Ecto neural progenitor cell (in vitro differentiated cells): ENCODE data around the gene SHISA6.
A peak's percentile ranks its signal among the peaks of the same experiment; 100 is the strongest.

Source experiments
- DNase-seq: peaks from one replicate; pipeline ENCODE4 v3.0.0-alpha.2; 2018; ENCODE audit warnings: low spot score

The SHISA6 gene

GRCh38 chr17:11240841-11241610, at the start of gene SHISA6:
SHISA6 (plus strand) TSS chr17:11241213.
- peak; percentile 80 for DNase-seq

DNA sequence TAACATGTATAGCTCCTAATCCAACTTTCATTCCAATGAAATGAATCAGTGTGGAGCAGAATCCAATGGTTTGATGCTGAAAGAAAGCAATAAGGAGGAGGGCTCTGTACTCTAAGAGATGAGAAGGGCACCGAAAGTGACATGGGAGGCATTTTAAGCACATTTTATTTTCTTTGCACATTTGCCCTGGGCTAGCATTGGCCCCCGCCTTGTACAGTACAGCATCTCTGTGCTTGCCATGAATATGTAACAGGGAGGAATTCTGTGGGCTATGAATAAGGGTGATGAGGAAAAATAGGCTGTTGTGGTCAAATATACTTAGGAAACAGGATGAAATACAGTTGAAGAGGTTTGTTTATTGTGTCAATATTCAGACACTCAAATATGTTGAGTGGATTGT, 45.2 kb upstream of the SHISA6 start:
- DNase-seq = no peak

- no peak for DNase-seq
Measured at GRCh38 chr17:11204991-11205390, 36.0 kb upstream of the SHISA6 start.

DNA sequence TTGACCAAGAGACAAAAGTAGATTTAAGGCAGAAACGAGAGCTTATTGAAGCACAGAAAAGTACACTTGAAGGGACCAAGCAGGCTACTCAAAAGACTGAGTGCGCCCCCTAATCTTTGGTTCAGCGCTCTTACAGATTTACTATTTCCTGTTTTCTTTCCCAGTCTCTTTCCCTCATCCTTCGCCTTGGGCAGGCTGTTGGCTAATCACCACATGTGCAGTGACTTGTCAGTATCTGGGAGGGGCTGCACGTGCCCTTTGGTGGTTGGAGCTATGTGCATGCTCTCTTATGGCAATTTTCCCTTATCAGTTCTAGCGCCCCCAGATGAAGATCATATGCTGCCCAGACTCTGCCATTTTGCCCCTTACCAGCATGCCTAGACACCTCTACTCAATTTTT, 35.4 kb upstream of the SHISA6 start:
- no peak for DNase-seq

GRCh38 chr17:11209906-11210305, 31.1 kb upstream of the SHISA6 start:
- DNase-seq = no peak

- no peak for DNase-seq
Measured at GRCh38 chr17:11212792-11213191, 28.2 kb upstream of the SHISA6 start.

GRCh38 chr17:11216976-11217375, 24.0 kb upstream of the SHISA6 start:
- no peak for DNase-seq

DNA sequence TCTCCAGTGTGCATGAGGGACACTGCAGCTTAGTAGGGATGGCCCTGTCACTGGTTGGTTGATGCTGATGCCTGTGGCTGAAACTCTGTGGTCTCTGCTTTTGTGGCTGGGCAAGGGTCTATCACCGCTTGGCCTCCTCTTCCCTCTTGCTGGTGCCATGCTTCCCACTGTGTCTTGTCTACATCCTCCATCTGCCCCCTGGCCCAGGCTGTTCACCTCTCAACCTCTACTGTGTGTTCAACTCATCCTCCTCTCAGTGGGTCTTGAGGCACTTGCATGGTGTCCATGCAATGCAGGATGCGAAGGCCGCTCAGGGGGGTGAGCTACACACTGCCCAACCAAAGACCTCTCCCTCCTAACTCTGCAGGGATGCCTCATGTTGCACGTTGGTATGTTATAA, 19.8 kb upstream of the SHISA6 start:
- no peak for DNase-seq

DNA sequence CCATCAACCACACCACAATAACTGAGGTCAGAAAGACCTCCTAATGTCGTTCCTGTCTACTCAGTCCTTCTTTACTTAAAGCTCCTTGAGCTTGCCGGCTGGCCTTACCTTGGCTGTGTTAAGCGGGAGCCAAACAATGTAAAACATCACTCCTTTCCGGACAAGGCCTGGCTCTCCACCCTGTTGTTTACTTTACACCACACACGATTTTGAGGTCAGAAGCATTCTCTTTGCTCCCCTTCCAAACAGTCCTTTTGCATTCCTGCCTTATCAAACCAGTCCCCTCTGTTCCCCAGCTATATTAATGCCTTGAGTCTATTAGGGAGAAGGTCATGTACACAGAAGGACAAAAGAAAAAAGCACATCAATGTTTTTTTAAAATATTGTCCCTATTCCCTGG, 19.3 kb upstream of the SHISA6 start:
- no peak for DNase-seq

DNA sequence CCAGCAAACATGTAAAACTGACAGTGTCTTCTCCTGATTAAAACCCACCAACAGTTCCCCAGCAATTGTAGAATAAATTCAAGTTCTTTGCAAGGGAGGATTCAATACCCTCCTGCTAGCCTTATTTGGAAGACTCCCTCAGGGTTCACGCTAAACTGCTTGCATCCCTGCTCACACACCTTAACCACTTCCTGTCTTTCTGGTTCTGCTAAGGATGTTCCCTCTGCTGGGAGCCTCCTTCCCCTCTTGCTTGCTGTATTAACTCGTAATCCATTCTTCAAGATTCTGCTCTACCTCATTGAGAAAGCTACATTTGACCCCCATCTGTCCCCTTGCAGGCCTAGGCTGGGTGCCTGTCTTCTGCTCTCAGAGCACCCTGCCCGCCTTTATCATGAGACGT, 2.3 kb upstream of the SHISA6 start:
- DNase-seq = no peak

GRCh38 chr17:11239379-11239970, 1.5 kb upstream of the SHISA6 start:
- no peak for DNase-seq

- peak; percentile 80 for DNase-seq
Measured at GRCh38 chr17:11240041-11240840, 772 bp upstream of the SHISA6 start.

DNA sequence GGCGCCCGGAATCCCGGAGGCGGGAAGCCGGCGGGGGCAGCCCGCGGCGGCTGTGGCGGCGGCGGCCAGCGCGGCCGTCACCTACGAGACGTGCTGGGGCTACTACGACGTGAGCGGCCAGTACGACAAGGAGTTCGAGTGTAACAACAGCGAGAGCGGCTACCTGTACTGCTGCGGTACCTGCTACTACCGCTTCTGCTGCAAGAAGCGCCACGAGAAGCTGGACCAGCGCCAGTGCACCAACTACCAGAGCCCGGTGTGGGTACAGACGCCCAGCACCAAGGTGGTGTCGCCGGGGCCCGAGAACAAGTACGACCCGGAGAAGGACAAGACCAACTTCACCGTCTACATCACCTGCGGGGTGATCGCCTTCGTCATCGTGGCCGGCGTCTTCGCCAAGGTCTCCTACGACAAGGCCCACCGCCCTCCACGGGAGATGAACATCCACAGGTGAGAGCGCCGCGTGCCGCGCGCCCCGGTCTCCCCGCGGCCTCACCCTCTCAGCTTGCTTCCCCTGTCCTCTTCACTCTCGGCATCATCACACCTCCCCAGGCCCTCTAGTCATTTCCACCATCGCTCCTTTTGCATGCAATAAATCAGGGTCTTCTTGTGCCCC, 706 bp downstream of the SHISA6 start:
- DNase-seq = peak; percentile 63

GRCh38 chr17:11242411-11242810, 1.4 kb downstream of the SHISA6 start:
- DNase-seq = no peak

DNA sequence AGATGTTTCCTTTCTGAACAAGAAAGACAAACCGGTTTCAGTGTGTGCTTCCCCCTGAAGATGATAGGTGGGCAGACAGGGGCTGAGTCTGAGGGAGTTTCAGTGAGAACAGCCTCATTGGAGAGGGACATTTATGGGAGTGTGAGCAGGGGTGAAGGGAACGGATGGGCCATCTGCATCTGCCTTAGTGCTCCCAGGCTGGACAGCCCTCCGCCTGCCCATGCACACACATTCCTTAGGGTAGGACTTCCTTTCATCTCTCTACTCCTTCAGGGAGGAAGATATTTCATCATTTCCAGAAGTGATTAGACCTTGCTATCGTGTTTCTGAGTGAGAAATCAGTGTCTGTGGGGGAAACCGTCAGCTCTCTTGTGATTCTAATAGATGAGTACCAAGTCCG, 3.8 kb downstream of the SHISA6 start:
- no peak for DNase-seq

- DNase-seq = no peak
Measured at GRCh38 chr17:11245187-11245586, 4.2 kb downstream of the SHISA6 start.

DNA sequence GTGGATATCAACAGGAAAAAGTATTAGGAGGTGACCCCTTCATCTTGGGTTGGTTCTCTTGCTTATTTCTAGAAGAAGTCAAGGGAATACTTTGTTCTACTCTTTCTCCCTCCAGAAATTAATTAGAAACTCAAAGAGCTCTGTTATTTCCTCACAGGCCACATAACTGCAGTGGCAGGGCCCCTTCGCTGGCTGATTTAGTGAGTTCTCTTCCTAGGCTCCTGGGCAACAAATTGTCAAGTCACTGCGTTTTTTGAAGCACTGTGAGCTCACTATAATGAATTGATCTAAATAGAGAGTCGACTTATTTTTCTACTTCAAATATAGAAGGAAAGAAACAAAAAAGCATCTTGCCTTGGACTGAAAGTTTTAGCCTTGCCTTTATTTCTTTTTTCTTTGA, 4.8 kb downstream of the SHISA6 start:
- no peak for DNase-seq

DNA sequence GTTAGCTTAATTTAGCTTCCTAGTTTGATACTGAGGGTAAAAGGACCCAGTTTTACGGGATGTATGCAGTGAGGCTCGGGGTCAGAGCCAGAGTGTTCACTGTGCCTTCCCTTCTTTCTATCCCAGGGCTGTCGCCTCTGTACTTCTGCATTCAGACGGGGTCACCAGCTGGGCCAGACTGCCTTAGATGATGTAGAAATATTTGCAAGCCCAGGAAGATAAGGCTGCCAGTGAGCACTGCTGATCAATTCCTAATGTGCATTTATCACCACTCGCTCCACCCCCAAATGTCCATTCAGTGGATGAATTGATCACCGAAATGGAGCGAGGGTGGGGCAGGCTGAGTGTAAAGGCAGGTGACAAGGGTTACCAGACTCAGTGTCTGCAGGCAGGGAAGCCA, 9.1 kb downstream of the SHISA6 start:
- no peak for DNase-seq

GRCh38 chr17:11251561-11252107, 10.6 kb downstream of the SHISA6 start:
- no peak for DNase-seq

DNA sequence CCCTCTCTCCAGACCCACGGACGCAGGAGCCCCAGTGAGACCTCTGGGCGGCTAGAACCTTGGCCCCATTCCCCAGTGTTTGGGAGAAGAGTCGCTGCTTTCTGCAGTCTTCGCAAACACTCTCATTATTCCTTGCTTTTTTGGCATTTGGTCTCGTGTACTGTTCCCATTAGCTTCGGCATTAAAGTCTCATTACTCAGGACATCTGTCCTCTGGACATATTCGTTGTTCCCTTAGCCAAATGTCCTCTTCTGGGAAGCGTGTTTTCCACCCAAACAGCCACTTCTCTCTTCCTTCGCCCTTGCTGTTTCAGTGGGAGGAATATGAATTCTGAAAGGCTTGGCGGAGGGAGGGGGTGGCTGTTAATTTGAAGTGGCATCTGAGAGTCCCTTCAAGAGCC, 11.1 kb downstream of the SHISA6 start:
- no peak for DNase-seq

GRCh38 chr17:11256877-11257276, 15.9 kb downstream of the SHISA6 start:
- no peak for DNase-seq

DNA sequence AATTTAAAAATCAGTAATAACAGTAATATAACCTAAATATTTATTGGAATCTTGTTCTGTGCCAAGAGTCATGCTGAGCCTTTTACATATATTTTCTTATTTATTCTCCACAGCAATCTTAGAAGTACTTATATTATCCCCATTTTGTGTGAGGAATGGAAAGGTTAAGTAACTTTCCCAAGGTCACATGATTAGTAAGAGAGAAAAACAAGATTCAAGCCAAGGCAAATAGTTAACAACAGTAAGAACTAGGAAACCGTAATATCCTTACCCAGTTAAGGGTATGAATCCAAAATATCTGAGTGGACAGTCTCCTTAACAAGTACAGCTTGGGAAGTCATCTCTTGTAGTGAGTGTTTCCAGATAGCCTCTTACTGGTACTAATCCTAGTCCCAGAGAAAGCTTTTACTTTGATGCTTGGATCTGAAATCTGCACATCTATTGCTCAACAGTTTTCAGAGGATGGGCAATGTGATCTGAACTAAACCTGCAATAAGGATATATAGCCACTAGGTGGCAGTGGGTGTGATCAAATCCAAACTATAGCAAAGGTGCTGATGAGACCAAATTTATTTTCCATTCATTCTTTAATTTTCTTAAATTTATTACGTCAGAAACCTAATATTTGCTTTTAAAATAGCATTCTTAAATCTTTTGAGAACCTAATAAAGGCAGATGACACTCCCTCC, 23.3 kb downstream of the SHISA6 start:
- DNase-seq = no peak
